Stimulated activated CD4-positive, alpha-beta T cell treated with anti-CD3 and anti-CD28 coated beads, Interleukin-12 subunit alpha, Interleukin-12 subunit beta, amount 100 ng/mL, for 48 hours (primary cell): ENCODE results near the gene SDK2.
"Not testable (repeated sequence)": the region's sequence is repeated elsewhere in the genome, so short reads cannot be mapped to it uniquely, and the experiment has no call there.

Source experiments
- DNase-seq, 3 donors: peaks; one replicate each; pipeline ENCODE4 v3.0.0-alpha.2; 2020; ENCODE audit warnings: low read depth in 2 of 3, low spot score in 1 of 3

Gene SDK2

GRCh38 chr17:73334771-73335513 is 309.3 kb downstream of the SDK2 start:
- no peak for DNase-seq

GRCh38 chr17:73333445-73333844 is 310.8 kb downstream of the SDK2 start:
- not testable (repeated sequence) for DNase-seq

DNA sequence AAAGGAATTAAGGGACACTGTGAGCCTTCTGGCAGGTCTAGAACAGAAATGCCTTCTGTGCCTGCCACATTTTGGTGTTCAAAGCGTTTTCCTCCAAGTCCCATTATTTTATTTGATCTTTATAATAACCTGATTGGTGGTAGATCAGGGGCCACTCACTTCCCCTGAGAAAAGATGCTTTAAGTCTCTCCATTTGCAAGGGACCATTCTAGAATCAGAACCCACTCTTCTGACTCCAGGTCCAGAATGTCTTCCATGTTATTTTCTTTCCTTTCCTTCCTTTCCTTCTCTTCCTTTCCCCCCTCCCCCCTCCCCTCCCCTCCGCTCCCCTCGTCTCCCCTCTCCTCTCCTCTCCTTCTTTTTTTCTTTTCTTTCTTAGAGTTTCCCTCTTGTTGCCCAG is 313.2 kb downstream of the SDK2 start:
- DNase-seq = no peak

GRCh38 chr17:73327676-73328075 is 316.6 kb downstream of the SDK2 start:
- DNase-seq = no peak

DNA sequence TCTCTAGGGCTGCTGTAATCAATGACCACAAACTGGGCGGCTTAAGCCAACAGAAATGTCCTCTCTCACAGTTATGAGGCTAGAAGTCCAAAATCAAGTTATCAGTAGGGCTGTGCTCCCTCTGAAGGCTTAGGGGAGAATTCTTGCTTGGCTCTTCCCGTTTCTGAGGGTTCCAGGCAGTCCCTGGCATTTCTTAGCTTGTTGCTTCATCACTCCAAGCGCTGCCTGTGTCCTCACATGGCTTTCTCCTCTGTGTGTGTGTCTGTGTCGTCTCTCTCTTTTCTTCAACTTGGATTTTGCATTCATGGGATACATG is 318.8 kb downstream of the SDK2 start:
- no peak for DNase-seq

DNA sequence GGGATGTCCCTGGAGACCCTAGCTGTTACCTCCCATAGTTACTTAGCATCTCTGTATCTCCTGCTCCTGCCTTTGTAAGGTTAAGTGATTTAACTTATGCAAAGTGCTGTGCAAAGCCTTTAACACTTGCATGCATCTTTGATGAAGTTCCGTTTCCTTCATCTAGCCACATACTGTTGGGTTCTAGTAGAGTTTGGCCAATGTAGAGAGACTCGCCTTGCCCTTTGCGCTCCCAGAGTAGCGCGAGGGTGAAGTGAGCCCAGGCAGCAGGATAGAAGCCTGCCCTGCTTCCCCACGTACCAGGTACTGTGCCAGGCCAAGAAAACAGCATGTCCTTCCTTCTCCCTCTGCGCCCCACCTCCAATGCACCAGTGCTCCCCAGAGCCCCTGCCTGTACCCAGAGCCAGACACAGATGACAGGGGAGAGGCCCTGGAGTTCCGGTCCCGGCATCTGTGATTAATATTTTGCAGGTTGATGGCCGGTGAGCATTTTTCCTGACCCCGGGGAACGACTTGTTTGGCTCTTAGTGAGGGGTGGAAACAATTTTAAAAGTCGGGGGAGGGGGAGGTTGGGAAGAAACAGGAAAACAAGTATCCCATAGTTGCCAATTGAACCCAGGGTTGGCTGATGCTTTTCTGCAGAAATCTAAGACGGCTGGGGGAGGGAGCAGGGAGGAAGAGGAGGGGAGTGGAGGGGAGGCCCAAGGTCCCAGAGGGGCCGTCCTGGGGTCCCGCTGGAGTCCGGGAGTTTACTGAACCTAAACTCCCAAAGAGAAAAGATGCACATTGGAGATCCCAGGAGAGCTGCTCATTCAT is 319.3 kb downstream of the SDK2 start:
- DNase-seq = no peak

GRCh38 chr17:73324160-73324475 is 320.1 kb downstream of the SDK2 start:
- DNase-seq = no peak

DNA sequence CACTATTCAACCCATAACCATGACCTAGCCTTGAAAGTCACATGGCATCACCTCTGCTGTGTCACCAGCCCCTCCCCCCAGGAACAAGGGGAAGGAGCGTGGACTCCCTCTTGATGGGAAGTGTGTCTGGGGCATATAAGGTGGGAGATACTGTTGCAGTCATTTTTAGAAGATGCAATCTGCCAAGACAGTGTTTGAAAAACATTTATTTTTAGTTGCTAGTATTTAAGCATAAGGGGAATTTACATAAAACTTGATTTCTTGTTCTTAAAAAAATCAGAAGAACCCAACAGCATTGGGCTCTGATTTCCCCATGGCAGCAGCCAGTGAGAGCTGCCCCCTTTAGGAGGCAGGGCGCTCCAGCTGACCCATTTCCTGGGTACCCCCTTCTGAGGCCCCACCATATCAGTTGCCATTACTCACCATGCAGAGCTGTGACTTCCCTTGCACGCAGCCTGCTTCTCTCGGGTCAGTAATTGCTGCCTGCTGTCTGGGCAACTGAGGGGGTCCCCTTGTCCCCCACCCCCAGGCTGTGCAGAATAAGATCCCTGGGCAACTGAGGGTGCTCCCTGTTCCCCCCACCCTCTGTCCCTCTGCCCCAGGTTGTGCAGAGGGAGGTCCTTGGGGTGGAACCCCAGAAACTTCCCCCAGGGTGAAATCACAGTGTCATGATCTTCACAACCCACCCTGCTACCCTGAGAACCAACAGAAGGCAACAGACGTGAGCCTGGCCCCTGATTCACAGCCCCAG is 320.7 kb downstream of the SDK2 start:
- no peak for DNase-seq

GRCh38 chr17:73320601-73321264 is 323.5 kb downstream of the SDK2 start:
- no peak for DNase-seq

- DNase-seq = no peak
Measured at GRCh38 chr17:73319766-73320165, 324.5 kb downstream of the SDK2 start.

DNA sequence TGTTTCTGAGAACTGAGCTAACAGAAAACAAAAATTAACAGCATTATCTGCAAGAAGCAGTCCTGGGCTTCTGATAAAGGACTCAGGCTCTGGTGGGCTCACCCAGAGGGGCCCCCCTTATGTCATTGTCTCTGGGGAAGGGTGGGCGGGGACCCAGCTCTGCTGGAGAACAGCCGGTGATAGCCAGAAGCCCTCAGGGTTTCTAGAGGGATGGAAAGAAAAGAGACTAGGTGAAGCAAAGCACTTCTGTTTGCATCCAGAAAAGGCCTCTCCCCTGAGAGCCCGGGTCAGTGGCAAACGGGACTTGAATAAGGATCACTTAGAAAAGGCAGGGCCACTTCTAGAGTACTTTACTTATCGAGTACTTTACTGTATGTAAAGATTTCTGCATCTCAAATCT is 325.4 kb downstream of the SDK2 start:
- DNase-seq = no peak

DNA sequence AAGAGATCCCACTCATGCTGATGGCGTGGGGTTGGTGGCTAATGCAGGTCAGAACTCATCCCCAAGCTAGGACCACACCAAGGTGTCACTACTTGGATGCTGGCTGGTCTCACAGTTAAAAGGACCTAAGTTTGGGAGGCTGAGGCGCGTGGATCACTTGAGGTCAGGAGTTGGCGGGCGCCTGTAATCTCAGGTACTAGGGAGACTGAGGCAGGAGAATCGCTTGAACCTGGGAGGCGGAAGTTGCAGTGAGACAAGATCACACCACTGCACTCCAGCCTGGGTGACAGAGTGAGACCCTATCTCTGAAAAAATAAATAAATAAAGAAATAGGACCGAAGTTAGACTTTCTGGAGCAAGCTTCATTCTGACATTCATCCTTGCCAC is 325.8 kb downstream of the SDK2 start:
- no peak for DNase-seq

GRCh38 chr17:73317513-73318426 is 326.5 kb downstream of the SDK2 start:
- DNase-seq = no peak

- DNase-seq = no peak
Measured at GRCh38 chr17:73316919-73317505, 327.2 kb downstream of the SDK2 start.

DNA sequence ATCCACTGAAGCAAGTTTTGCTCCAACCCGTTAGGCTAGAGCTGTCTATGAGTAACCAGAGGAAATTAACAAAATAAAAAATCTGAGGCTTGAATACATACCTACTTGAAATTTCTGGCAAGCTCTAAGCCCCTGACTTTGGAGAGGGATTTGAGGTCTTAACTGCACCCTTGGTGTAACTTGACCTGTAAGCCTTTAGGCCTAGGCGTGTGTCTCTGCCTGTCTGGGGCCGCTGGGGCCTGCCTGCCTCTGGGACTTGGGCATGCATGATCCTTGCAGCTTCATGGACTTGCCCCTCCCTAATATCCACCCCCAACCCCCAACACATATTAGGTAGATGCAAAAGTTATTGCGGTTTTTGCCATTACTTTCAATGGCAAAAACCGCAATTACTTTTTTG is 328.8 kb downstream of the SDK2 start:
- DNase-seq = no peak

DNA sequence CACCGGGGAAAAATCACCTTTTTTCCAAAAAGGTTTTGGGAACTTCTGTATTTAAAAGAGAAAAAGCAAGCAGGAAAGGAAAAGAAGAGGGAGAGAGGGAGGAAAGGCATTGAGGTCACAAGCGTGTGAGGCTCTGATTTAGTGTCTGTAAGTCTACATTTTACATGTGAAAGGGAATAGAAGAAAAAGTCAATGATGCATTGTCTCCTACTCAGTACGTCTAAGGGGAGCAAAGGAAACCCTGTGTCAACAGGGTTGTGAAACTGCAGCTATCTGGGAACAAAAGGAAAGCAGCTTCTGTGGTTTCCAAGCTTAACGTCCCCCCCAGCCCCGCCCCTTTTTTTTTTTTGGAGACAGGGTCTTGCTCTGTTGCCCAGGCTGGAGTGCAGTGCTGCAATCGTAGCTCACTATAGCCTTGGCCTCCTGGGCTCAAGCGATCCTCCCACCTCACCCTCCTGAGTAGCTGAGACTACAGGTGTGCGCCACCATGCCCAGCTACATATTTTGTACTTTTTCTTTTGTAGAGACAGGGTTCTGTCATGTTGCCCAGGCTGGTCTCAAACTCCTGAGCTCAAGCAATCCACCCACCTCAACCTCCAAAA is 330.6 kb downstream of the SDK2 start:
- no peak for DNase-seq

- not testable (repeated sequence) for DNase-seq
Measured at GRCh38 chr17:73312887-73313286, 331.4 kb downstream of the SDK2 start.

DNA sequence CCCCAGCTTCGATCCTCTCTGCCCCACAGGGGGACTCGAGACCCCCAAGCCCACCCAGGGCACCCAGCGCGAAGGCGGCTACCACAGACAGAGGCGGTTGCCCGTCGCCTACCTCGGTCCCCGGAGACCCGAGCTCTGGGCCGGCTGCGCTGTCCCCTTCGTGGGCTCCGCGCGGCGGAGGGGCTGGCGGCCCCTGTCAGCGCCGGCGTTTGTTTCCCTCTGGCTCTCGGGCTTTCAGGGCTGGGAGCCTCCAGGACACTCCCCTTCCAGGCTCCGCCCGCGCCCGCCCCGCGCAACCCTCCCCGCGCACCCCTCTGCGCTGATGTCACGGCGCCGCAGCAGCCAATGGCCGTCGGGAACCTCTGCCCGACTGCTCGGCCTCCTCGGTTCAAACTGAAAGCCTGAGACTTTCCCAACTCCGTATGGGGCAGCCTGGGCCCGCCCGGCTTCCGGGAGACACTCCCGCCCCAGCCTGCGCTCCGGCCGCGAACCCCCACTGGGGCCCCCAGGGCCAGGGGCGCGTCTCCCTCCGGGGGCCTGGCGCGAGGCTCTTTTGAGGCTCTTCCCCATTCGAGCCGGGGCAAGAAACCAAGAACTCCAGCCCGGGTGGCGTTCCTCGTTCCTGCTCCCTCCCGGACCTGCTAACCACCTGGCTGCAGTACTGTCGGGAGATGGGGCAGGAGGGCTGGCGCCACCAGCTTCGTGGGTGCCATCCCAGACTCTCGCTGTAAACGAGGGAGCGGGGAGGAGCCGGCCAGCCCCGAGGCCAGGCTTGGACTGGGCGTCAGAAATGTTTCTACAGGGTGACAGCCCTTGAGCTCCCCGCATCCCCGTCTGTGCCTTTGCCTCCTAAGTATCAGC is 332.2 kb downstream of the SDK2 start, which contains the start of gene CDC42EP4:
Gene CDC42EP4, minus strand, starts transcription at position 221 of the 861 bp plus-strand sequence. CDS start 25,501 bp downstream, outside the sequence.
- DNase-seq = peak; percentile 78 to 85 (median 81)

DNA sequence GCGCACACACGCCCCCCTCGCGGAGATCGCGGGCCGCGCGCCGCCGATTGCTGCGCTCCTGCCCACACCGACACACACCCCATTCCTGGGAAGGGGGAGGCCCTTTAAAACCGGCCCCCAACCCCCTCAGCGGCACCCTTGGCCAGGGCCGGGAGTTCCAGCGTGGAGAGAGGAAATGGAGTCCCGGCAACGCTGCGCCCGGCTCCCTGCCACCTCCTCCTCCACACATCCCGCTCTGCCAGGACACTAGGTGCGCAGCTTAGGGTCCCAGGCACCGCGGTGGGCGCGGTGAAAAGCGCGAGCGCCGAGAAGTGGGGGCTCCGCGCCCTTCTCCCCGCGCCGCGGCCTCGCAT is 332.8 kb downstream of the SDK2 start:
- DNase-seq = no peak
